Measurements from ENCODE around the gene HEMGN.

The HEMGN gene

GRCh38 chr9:97908705-97909104, 29.3 kb downstream of the HEMGN start:
- Histone ChIP-seq H3K27me3 (ENCODE audit: control insufficient read depth, insufficient read depth, low read length) (no peaks in the 10 kb centered on the region), H3K9me3 (ENCODE audit: control insufficient read depth, insufficient read depth, low read length) (no peaks in the 10 kb centered on the region), H3K36me3 (ENCODE audit: control insufficient read depth, insufficient read depth, low read length) (no peaks in the 10 kb centered on the region), H3K4me3 (ENCODE audit: low read length) (no peak overlapping the region), H3K4me1 (ENCODE audit: control insufficient read depth, insufficient read depth, low read length) (no peaks in the 10 kb centered on the region), H3K27ac (ENCODE audit: low read length) (no peak overlapping the region)
- no CpG with 5 or more reads among the region's 1 CpG for WGBS (ENCODE audit: insufficient coverage, insufficient read length)
- DNase-seq (ENCODE audit: low read depth, low spot score) = no peak

- Histone ChIP-seq H3K36me3 (ENCODE audit: control insufficient read depth, insufficient read depth, low read length) (no peaks in the 10 kb centered on the region), H3K4me1 (ENCODE audit: control insufficient read depth, insufficient read depth, low read length) (no peaks in the 10 kb centered on the region), H3K27me3 (ENCODE audit: control insufficient read depth, insufficient read depth, low read length) (no peaks in the 10 kb centered on the region), H3K27ac (ENCODE audit: low read length) (no peak overlapping the region), H3K4me3 (ENCODE audit: low read length) (no peak overlapping the region), H3K9me3 (ENCODE audit: control insufficient read depth, insufficient read depth, low read length) (no peaks in the 10 kb centered on the region)
- DNase-seq (ENCODE audit: low read depth, low spot score) = no peak
- WGBS (ENCODE audit: insufficient coverage, insufficient read length) = no CpG with 5 or more reads among the region's 5 CpGs
Observed at GRCh38 chr9:97907632-97908031, 30.3 kb downstream of the HEMGN start.

DNA sequence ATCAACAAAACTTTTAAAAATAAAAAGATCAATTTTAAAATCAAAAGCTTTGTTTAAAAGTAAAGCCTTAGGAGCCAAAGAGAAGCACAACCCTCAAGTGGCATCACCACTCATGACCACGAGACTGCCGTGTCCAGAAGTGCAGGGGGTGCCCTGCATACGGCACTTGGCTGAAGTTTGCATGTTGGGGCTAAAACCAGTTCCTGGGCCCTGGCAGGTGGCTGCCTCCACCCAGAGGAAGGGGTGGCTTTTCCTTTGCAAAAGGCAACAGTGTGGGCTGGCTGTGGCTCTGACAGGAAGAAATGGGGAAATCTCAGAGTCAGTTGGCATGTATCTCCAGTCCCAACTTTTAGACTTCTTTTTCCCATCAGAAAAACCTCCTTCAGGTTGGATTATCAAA, 30.9 kb downstream of the HEMGN start:
- no CpG with 5 or more reads among the region's 3 CpGs for WGBS (ENCODE audit: insufficient coverage, insufficient read length)
- DNase-seq (ENCODE audit: low read depth, low spot score) = no peak
- H3K4me3 ChIP-seq (ENCODE audit: low read length) = no peak overlapping the region
- H3K4me1 ChIP-seq (ENCODE audit: control insufficient read depth, insufficient read depth, low read length) = no peaks in the 10 kb centered on the region
- no peak overlapping the region for H3K27ac ChIP-seq (ENCODE audit: low read length)
- H3K9me3 ChIP-seq (ENCODE audit: control insufficient read depth, insufficient read depth, low read length) = no peaks in the 10 kb centered on the region
- H3K27me3 ChIP-seq (ENCODE audit: control insufficient read depth, insufficient read depth, low read length) = no peaks in the 10 kb centered on the region
- H3K36me3 ChIP-seq (ENCODE audit: control insufficient read depth, insufficient read depth, low read length) = no peaks in the 10 kb centered on the region

- Histone ChIP-seq H3K36me3 (ENCODE audit: control insufficient read depth, insufficient read depth, low read length) (no peaks in the 10 kb centered on the region), H3K9me3 (ENCODE audit: control insufficient read depth, insufficient read depth, low read length) (no peaks in the 10 kb centered on the region), H3K27me3 (ENCODE audit: control insufficient read depth, insufficient read depth, low read length) (no peaks in the 10 kb centered on the region), H3K27ac (ENCODE audit: low read length) (no peak overlapping the region), H3K4me3 (ENCODE audit: low read length) (no peak overlapping the region), H3K4me1 (ENCODE audit: control insufficient read depth, insufficient read depth, low read length) (no peaks in the 10 kb centered on the region)
- no peak for DNase-seq (ENCODE audit: low read depth, low spot score)
- WGBS (ENCODE audit: insufficient coverage, insufficient read length) = no CpG with 5 or more reads among the region's 12 CpGs
Observed at GRCh38 chr9:97906236-97906831, 31.6 kb downstream of the HEMGN start.

GRCh38 chr9:97905228-97905627, 32.7 kb downstream of the HEMGN start:
- WGBS (ENCODE audit: insufficient coverage, insufficient read length) = no CpG with 5 or more reads among the region's 2 CpGs
- DNase-seq (ENCODE audit: low read depth, low spot score) = no peak
- Histone ChIP-seq H3K27me3 (ENCODE audit: control insufficient read depth, insufficient read depth, low read length) (no peaks in the 10 kb centered on the region), H3K4me3 (ENCODE audit: low read length) (no peak overlapping the region), H3K27ac (ENCODE audit: low read length) (no peak overlapping the region), H3K36me3 (ENCODE audit: control insufficient read depth, insufficient read depth, low read length) (no peaks in the 10 kb centered on the region), H3K9me3 (ENCODE audit: control insufficient read depth, insufficient read depth, low read length) (no peaks in the 10 kb centered on the region), H3K4me1 (ENCODE audit: control insufficient read depth, insufficient read depth, low read length) (no peaks in the 10 kb centered on the region)

GRCh38 chr9:97904725-97905124, 33.2 kb downstream of the HEMGN start:
- H3K4me3 ChIP-seq (ENCODE audit: low read length) = no peak overlapping the region
- no peaks in the 10 kb centered on the region for H3K4me1 ChIP-seq (ENCODE audit: control insufficient read depth, insufficient read depth, low read length)
- no peaks in the 10 kb centered on the region for H3K27me3 ChIP-seq (ENCODE audit: control insufficient read depth, insufficient read depth, low read length)
- H3K9me3 ChIP-seq (ENCODE audit: control insufficient read depth, insufficient read depth, low read length) = no peaks in the 10 kb centered on the region
- WGBS (ENCODE audit: insufficient coverage, insufficient read length) = no CpG with 5 or more reads among the region's 9 CpGs
- DNase-seq (ENCODE audit: low read depth, low spot score) = no peak
- no peak overlapping the region for H3K27ac ChIP-seq (ENCODE audit: low read length)
- no peaks in the 10 kb centered on the region for H3K36me3 ChIP-seq (ENCODE audit: control insufficient read depth, insufficient read depth, low read length)

DNA sequence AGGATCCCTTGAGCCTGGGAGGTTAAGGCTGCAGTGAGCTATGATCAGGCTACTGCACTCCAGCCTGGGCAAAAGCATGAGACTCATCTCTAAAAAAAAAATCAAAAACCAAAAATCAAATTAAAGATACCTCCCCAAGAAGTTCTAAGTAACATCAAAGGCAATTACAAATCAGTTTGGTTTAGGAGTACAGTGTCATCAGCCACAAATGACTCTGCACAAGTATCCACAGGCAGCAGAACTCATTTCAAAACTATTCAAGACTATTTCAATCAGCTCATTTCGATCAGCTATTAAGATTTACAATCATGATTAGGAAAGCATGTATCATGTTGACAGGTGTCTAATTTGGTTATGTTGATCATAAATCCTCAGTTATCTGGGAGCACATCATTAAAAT, 34.8 kb downstream of the HEMGN start:
- no peaks in the 10 kb centered on the region for H3K4me1 ChIP-seq (ENCODE audit: control insufficient read depth, insufficient read depth, low read length)
- no peaks in the 10 kb centered on the region for H3K9me3 ChIP-seq (ENCODE audit: control insufficient read depth, insufficient read depth, low read length)
- H3K27me3 ChIP-seq (ENCODE audit: control insufficient read depth, insufficient read depth, low read length) = no peaks in the 10 kb centered on the region
- H3K36me3 ChIP-seq (ENCODE audit: control insufficient read depth, insufficient read depth, low read length) = no peaks in the 10 kb centered on the region
- no peak overlapping the region for H3K4me3 ChIP-seq (ENCODE audit: low read length)
- H3K27ac ChIP-seq (ENCODE audit: low read length) = no peak overlapping the region
- WGBS (ENCODE audit: insufficient coverage, insufficient read length) = no CpG with 5 or more reads among the region's 1 CpG
- DNase-seq (ENCODE audit: low read depth, low spot score) = no peak

- Histone ChIP-seq H3K4me3 (ENCODE audit: low read length) (no peak overlapping the region), H3K4me1 (ENCODE audit: control insufficient read depth, insufficient read depth, low read length) (no peaks in the 10 kb centered on the region), H3K27ac (ENCODE audit: low read length) (no peak overlapping the region), H3K27me3 (ENCODE audit: control insufficient read depth, insufficient read depth, low read length) (no peaks in the 10 kb centered on the region), H3K9me3 (ENCODE audit: control insufficient read depth, insufficient read depth, low read length) (no peaks in the 10 kb centered on the region), H3K36me3 (ENCODE audit: control insufficient read depth, insufficient read depth, low read length) (no peaks in the 10 kb centered on the region)
- DNase-seq (ENCODE audit: low read depth, low spot score) = no peak
- WGBS (ENCODE audit: insufficient coverage, insufficient read length) = no CpG with 5 or more reads among the region's 5 CpGs
Observed at GRCh38 chr9:97900738-97901565, 37.0 kb downstream of the HEMGN start.

- Histone ChIP-seq H3K36me3 (ENCODE audit: control insufficient read depth, insufficient read depth, low read length) (no peaks in the 10 kb centered on the region), H3K9me3 (ENCODE audit: control insufficient read depth, insufficient read depth, low read length) (no peaks in the 10 kb centered on the region), H3K27ac (ENCODE audit: low read length) (no peak overlapping the region), H3K4me1 (ENCODE audit: control insufficient read depth, insufficient read depth, low read length) (no peaks in the 10 kb centered on the region), H3K27me3 (ENCODE audit: control insufficient read depth, insufficient read depth, low read length) (no peaks in the 10 kb centered on the region), H3K4me3 (ENCODE audit: low read length) (no peak overlapping the region)
- no peak for DNase-seq (ENCODE audit: low read depth, low spot score)
- no CpG with 5 or more reads among the region's 9 CpGs for WGBS (ENCODE audit: insufficient coverage, insufficient read length)
Observed at GRCh38 chr9:97900103-97900737, 37.8 kb downstream of the HEMGN start.

GRCh38 chr9:97895695-97896332, 42.2 kb downstream of the HEMGN start:
- Histone ChIP-seq H3K27ac (ENCODE audit: low read length) (no peak overlapping the region), H3K4me3 (ENCODE audit: low read length) (no peak overlapping the region), H3K36me3 (ENCODE audit: control insufficient read depth, insufficient read depth, low read length) (no peaks in the 10 kb centered on the region), H3K27me3 (ENCODE audit: control insufficient read depth, insufficient read depth, low read length) (no peaks in the 10 kb centered on the region), H3K4me1 (ENCODE audit: control insufficient read depth, insufficient read depth, low read length) (no peaks in the 10 kb centered on the region), H3K9me3 (ENCODE audit: control insufficient read depth, insufficient read depth, low read length) (no peaks in the 10 kb centered on the region)
- no CpG with 5 or more reads among the region's 6 CpGs for WGBS (ENCODE audit: insufficient coverage, insufficient read length)
- DNase-seq (ENCODE audit: low read depth, low spot score) = peak; percentile 50
